IMR-90 (cell line): ENCODE data around the gene UMODL1. TPM values are rescaled to one million over a fixed set of nuclear protein-coding genes. Genes with fewer than 3 reads are reported as not detected.

ENCODE experiments used
- ATAC-seq: fragments of 200-7000 bp; cut with Tn5 transposase; 2 replicates; pipeline ENCODE4 v1.9.1; 2020; ENCODE audit warnings: low read depth, mild to moderate bottlenecking, moderate library complexity
- BruUV-seq: library from RNA; stranded (reverse); fragments of 400-500 nt; replicated peaks from 2 replicates; lab custom pipeline; 2021; lab: Mats Ljungman, UMichigan
- CTCF ChIA-PET: fragments of 300-600 bp; formaldehyde crosslinking; extraction: SDS; loops from one replicate; lab custom pipeline; 2021; ENCODE audit warnings: antibody characterized with exemption; lab: Yijun Ruan, JAX
- POLR2A ChIA-PET: fragments of 300-600 bp; sonication (Branson Sonifier 250); formaldehyde crosslinking; loops from one replicate; lab custom pipeline; 2022; ENCODE audit warnings: antibody characterized with exemption; ENCODE audit not compliant: unreplicated experiment; lab: Charles Lee
- DNase-seq: peaks from one replicate; pipeline ENCODE4 v3.0.0; 2013
- H2AFZ ChIP-seq: replicated peaks from 2 replicates; pipeline ENCODE3; 2013; ENCODE audit warnings: low read length, mild to moderate bottlenecking; ENCODE audit not compliant: poor library complexity
- H2AK5ac ChIP-seq: 2 replicates; pipeline ENCODE4 v1.6.1; 2013; ENCODE audit warnings: low read depth, low read length, inconsistent platforms
- H2AK9ac ChIP-seq: replicated peaks from 2 replicates; pipeline ENCODE3; 2013; ENCODE audit warnings: mild to moderate bottlenecking, low read depth, low read length, moderate library complexity; ENCODE audit not compliant: poor library complexity
- H2BK120ac ChIP-seq: 2 replicates; pipeline ENCODE4 v1.6.1; 2013; ENCODE audit warnings: low read depth, low read length, inconsistent platforms
- H2BK15ac ChIP-seq: 3 replicates; pipeline ENCODE4 v1.6.1; 2013; ENCODE audit warnings: low read depth, low read length, inconsistent platforms
- H2BK20ac ChIP-seq: 2 replicates; pipeline ENCODE4 v1.6.1; 2013; ENCODE audit warnings: low read depth, mild to moderate bottlenecking, inconsistent platforms, low read length, moderate library complexity
- H2BK5ac ChIP-seq: 2 replicates; pipeline ENCODE4 v1.6.1; 2013; ENCODE audit warnings: mild to moderate bottlenecking, low read depth, low read length, inconsistent platforms; ENCODE audit not compliant: poor library complexity, severe bottlenecking
- H3K14ac ChIP-seq: replicated peaks from 2 replicates; pipeline ENCODE4 v1.6.1; 2013; ENCODE audit warnings: low read depth, low read length, inconsistent platforms
- H3K18ac ChIP-seq: 2 replicates; pipeline ENCODE4 v1.6.1; 2013; ENCODE audit warnings: low read depth, low read length, control low read depth
- H3K23ac ChIP-seq: 2 replicates; pipeline ENCODE4 v1.6.1; 2013; ENCODE audit warnings: low read depth, low read length, inconsistent platforms
- H3K27ac ChIP-seq: 2 replicates; pipeline ENCODE4 v1.5.1; 2013; ENCODE audit warnings: mild to moderate bottlenecking, control low read depth, low read length; ENCODE audit not compliant: insufficient read depth
- H3K27me3 ChIP-seq: 2 replicates; pipeline ENCODE4 v1.6.1; 2013; ENCODE audit warnings: low read length; ENCODE audit not compliant: control insufficient read depth, insufficient read depth
- H3K36me3 ChIP-seq: 2 replicates; pipeline ENCODE4 v1.6.1; 2013; ENCODE audit warnings: low read length, mixed read lengths; ENCODE audit not compliant: control insufficient read depth, insufficient read depth
- H3K4ac ChIP-seq: 2 replicates; pipeline ENCODE4 v1.6.1; 2013; ENCODE audit warnings: low read depth, low read length, inconsistent platforms
- H3K4me1 ChIP-seq: 2 replicates; pipeline ENCODE4 v1.6.1; 2013; ENCODE audit warnings: low read length, mixed read lengths; ENCODE audit not compliant: control insufficient read depth, insufficient read depth
- H3K4me2 ChIP-seq: 2 replicates; pipeline ENCODE4 v1.6.1; 2013; ENCODE audit warnings: low read depth, mild to moderate bottlenecking, control low read depth, low read length, moderate library complexity
- H3K4me3 ChIP-seq: 2 replicates; pipeline ENCODE4 v1.5.1; 2013; ENCODE audit warnings: low read depth, mild to moderate bottlenecking, control low read depth, low read length, moderate library complexity; ENCODE audit not compliant: insufficient read depth
- H3K56ac ChIP-seq: 2 replicates; pipeline ENCODE4 v1.6.1; 2013; ENCODE audit warnings: low read length, inconsistent platforms; ENCODE audit not compliant: insufficient read depth; ENCODE audit errors: extremely low read depth
- H3K79me1 ChIP-seq, 2 experiments: 2 replicates each; pipeline ENCODE4 v1.6.1; 2013; ENCODE audit warnings: low read length in 2 of 2, inconsistent platforms in 1 of 2, low read depth in 1 of 2
- H3K9ac ChIP-seq: 2 replicates; pipeline ENCODE4 v1.6.1; 2013; ENCODE audit warnings: low read depth, low read length, control low read depth
- H3K9me1 ChIP-seq: 2 replicates; pipeline ENCODE4 v1.6.1; 2013; ENCODE audit warnings: low read length, inconsistent platforms; ENCODE audit not compliant: insufficient read depth
- H3K9me3 ChIP-seq: 2 replicates; pipeline ENCODE4 v1.6.1; 2013; ENCODE audit warnings: low read length; ENCODE audit not compliant: control insufficient read depth, insufficient read depth
- H4K20me1 ChIP-seq: 2 replicates; pipeline ENCODE4 v1.6.1; 2013; ENCODE audit warnings: low read length, inconsistent platforms; ENCODE audit not compliant: insufficient read depth
- H4K5ac ChIP-seq: 2 replicates; pipeline ENCODE4 v1.6.1; 2013; ENCODE audit warnings: mild to moderate bottlenecking, low read depth, low read length, control low read depth
- H4K8ac ChIP-seq, 2 experiments: 2 replicates each; pipeline ENCODE4 v1.6.1; 2013; ENCODE audit warnings: low read depth in 2 of 2, low read length in 2 of 2, control low read depth in 1 of 2, inconsistent platforms in 1 of 2
- H4K91ac ChIP-seq: 2 replicates; pipeline ENCODE4 v1.6.1; 2013; ENCODE audit warnings: low read depth, low read length, inconsistent platforms; ENCODE audit not compliant: insufficient read depth
- CEBPB ChIP-seq: IDR thresholded peaks from 2 replicates; pipeline ENCODE4 v1.6.1; 2012; ENCODE audit warnings: low read depth, low read length, improper control_type of control experiment
- ELK1 ChIP-seq: fragments of 150-350 bp; IDR thresholded peaks from 2 replicates; pipeline ENCODE4 v1.6.1; 2016; ENCODE audit warnings: low read depth, mild to moderate bottlenecking, low read length, moderate library complexity, borderline replicate concordance
- FOS ChIP-seq: fragments of 150-350 bp; IDR thresholded peaks from 2 replicates; pipeline ENCODE4 v1.6.1; 2016; ENCODE audit warnings: low read depth, low read length
- MXI1 ChIP-seq: IDR thresholded peaks from 2 replicates; pipeline ENCODE4 v1.6.1; 2012; ENCODE audit warnings: low read depth, mild to moderate bottlenecking, low read length, moderate library complexity, borderline replicate concordance
- NFE2L2 ChIP-seq: fragments of 150-350 bp; IDR thresholded peaks from 2 replicates; pipeline ENCODE4 v1.6.1; 2016; ENCODE audit warnings: low read depth, mild to moderate bottlenecking, low read length
- POLR2A ChIP-seq: IDR thresholded peaks from 2 replicates; pipeline ENCODE4 v1.6.1; 2012; ENCODE audit warnings: mild to moderate bottlenecking, low read depth, low read length
- USF2 ChIP-seq: fragments of 150-350 bp; IDR thresholded peaks from 2 replicates; pipeline ENCODE4 v1.6.1; 2017; ENCODE audit warnings: mild to moderate bottlenecking, antibody characterized with exemption, low read length, low read depth
- WGBS, 2 experiments: methylation state at CpG; one replicate each; pipeline versions ENCODE4 v1.1.5 to v1.1.7; 2013; ENCODE audit warnings: missing lambda C conversion rate in 2 of 2; ENCODE audit not compliant: insufficient read length in 1 of 2; ENCODE audit errors: extremely low coverage in 2 of 2; 5-methylcytosine and 5-hydroxymethylcytosine counted together
- dilution Hi-C: fragments of 300-500 bp; cut with HindIII; formaldehyde crosslinking; loops from one replicate; pipeline ENCODE4 v1.14.3; 2018; ENCODE audit warnings: low sequenced_read_pairs; ENCODE audit not compliant: unreplicated experiment
- in situ Hi-C: fragments of 300-500 bp; cut with MboI; formaldehyde crosslinking; loops from 3 replicates; pipeline ENCODE4 v1.14.3; 2019; ENCODE audit warnings: low sequenced_read_pairs, inconsistent platforms, mixed read lengths
- intact Hi-C: fragments of 100-400 bp; cut with micrococcal nuclease; formaldehyde crosslinking; loops from 2 replicates; pipeline ENCODE4 v1.10.0; 2022
- polyA plus RNA-seq, 3 experiments: library from polyadenylated mRNA; depleted of rRNA; stranded (reverse); fragments of >200 nt; gene quantifications; 2 replicates each; pipeline ENCODE4 v1.2.3, GENCODE V29; 2012; ENCODE audit warnings: low replicate concordance in 1 of 3
- total RNA-seq: library from RNA; depleted of rRNA; stranded (reverse); fragments of >200 nt; gene quantifications from 2 replicates; pipeline ENCODE4 v1.2.3, GENCODE V29; 2012

Gene UMODL1
- total and polyA plus RNA-seq, 2 of the 4 experiments (the other 2 are of a cell fraction): 0.02 TPM; not detected in 1

- no peak overlapping the region for H3K23ac ChIP-seq
- H3K79me1 ChIP-seq: no peaks in the 10 kb centered on the region
- H4K8ac ChIP-seq: no peak overlapping the region
- H2BK20ac ChIP-seq: no peak overlapping the region
- ATAC-seq (no peak), DNase-seq (no peak)
- no peak overlapping the region for H3K18ac ChIP-seq
- intact Hi-C loops: no loop called here
- H3K27me3 ChIP-seq: peaks cover 19% of the 10 kb centered on the region; the same call in 1 of the 2 replicates
- H4K91ac ChIP-seq: no peak overlapping the region; the same call in 1 of the 2 replicates
- no peak overlapping the region for H4K5ac ChIP-seq
- H3K56ac ChIP-seq: no peak overlapping the region
- peaks cover 6% of the 10 kb centered on the region; the same call in 1 of the 2 replicates for H3K4me1 ChIP-seq
- dilution Hi-C loops: no loop called here
- H2AFZ ChIP-seq: no peak overlapping the region
- H3K4me3 ChIP-seq: no peak overlapping the region
- in situ Hi-C loops: loop anchor here (10.0 kb wide), 1 partner anchor 499 kb away; no protein-coding TSS in a partner anchor
- no peak overlapping the region for H2BK15ac ChIP-seq
- H2BK5ac ChIP-seq: no peak overlapping the region
- TF ChIP-seq MXI1 (no peak), NFE2L2 (no peak), ELK1 (no peak), USF2 (no peak), CEBPB (peak; percentile 64), POLR2A (no peak), FOS (no peak)
- no peak overlapping the region for H3K4me2 ChIP-seq
- H4K20me1 ChIP-seq: no peaks in the 10 kb centered on the region
- H3K27ac ChIP-seq: no peak overlapping the region
- peak overlapping the region; percentile 44; the same call in 1 of the 2 replicates for H2AK5ac ChIP-seq
- H3K9me3 ChIP-seq: no peaks in the 10 kb centered on the region
- no peak overlapping the region for H3K4ac ChIP-seq
- 100% methylated on average over 1 of the region's 13 CpGs; no CpG with 5 or more reads in 1 of the 2 experiments for WGBS, 2 experiments
- no peak overlapping the region for H3K9ac ChIP-seq
- H3K36me3 ChIP-seq: no peaks in the 10 kb centered on the region
- POLR2A ChIA-PET: no interaction called here
- H2AK9ac ChIP-seq: no peak overlapping the region
- CTCF ChIA-PET: no interaction called here
- H2BK120ac ChIP-seq: no peak overlapping the region
- no TSS peak for BruUV-seq
- H3K14ac ChIP-seq: no peak overlapping the region
- H3K9me1 ChIP-seq: no peaks in the 10 kb centered on the region
Measured at GRCh38 chr21:42113926-42114409, 42.9 kb downstream of the UMODL1 start.
